C4-2B (cell line): ENCODE measurements around the gene APH1B.

ENCODE experiments used
- H3K27ac ChIP-seq: fragments of 450-650 bp; 2 replicates; pipeline ENCODE4 v1.5.1; 2017
- ZFX ChIP-seq: fragments of 450-650 bp; IDR thresholded peaks from 2 replicates; pipeline ENCODE4 v1.6.1; 2017
- TF ChIP-seq, protein P1 (sequence below): fragments of 450-650 bp; conservative IDR thresholded peaks from 2 replicates; pipeline ENCODE4 v1.5.1; 2017; ENCODE audit warnings: mild to moderate bottlenecking

APH1B gene

GRCh38 chr15:63288342-63288741 is 10.9 kb downstream of the APH1B start:
- H3K27ac ChIP-seq: no peak overlapping the region
- TF ChIP-seq ZFX: no peak
- TF ChIP-seq, protein P1, sequence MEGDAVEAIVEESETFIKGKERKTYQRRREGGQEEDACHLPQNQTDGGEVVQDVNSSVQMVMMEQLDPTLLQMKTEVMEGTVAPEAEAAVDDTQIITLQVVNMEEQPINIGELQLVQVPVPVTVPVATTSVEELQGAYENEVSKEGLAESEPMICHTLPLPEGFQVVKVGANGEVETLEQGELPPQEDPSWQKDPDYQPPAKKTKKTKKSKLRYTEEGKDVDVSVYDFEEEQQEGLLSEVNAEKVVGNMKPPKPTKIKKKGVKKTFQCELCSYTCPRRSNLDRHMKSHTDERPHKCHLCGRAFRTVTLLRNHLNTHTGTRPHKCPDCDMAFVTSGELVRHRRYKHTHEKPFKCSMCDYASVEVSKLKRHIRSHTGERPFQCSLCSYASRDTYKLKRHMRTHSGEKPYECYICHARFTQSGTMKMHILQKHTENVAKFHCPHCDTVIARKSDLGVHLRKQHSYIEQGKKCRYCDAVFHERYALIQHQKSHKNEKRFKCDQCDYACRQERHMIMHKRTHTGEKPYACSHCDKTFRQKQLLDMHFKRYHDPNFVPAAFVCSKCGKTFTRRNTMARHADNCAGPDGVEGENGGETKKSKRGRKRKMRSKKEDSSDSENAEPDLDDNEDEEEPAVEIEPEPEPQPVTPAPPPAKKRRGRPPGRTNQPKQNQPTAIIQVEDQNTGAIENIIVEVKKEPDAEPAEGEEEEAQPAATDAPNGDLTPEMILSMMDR: no peak

GRCh38 chr15:63288778-63289378 is 11.5 kb downstream of the APH1B start:
- TF ChIP-seq ZFX: no peak
- TF ChIP-seq, protein P1: peak; percentile 90
- no peak overlapping the region for H3K27ac ChIP-seq

DNA sequence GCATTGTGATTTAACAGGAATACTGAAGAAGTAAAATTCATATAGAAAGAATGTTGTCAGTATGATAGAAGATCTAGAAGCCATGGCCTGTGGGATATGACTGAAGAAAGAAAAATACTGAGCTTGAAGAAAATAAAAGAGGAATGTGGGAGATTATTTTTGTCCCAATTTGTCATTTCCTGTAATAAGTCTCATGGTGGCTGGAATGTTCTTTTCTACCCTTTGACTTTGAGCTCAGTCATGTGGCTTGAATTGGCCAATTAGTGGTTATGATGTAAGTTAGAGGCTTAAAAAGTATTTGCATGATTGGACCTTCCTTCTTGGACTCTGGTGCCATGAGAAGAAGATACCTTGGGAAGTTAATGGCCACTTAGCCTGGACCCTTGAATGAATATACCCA is 14.1 kb downstream of the APH1B start:
- TF ChIP-seq, protein P1: no peak
- no peak for TF ChIP-seq ZFX

DNA sequence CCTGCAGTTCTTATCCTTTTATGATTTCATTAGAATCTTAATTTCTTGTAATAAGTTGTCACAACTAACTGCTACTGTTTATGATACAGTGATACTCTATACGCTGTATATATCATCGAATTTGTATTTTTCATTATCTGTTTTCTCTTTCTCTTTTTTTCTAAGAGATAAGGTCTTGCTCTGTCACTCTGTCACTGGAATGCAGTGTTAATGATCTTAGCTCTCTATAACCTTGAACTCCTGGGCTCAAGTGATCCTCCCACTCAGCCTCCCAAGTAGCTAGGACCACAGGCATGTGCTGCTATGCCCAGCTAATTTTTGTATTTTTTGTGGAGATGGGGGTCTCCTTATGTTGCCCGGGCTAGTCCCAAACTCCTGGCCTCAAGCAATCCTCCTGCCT is 14.8 kb downstream of the APH1B start:
- TF ChIP-seq, protein P1: no peak
- no peak for TF ChIP-seq ZFX
- no peak overlapping the region for H3K27ac ChIP-seq

More for the DNA sequence above, 14.1 kb downstream of the APH1B start:
- no peak overlapping the region for H3K27ac ChIP-seq

- H3K27ac ChIP-seq: no peak overlapping the region
- TF ChIP-seq, protein P1: no peak
- TF ChIP-seq ZFX: no peak
Measured at GRCh38 chr15:63292771-63293170, 15.4 kb downstream of the APH1B start.

DNA sequence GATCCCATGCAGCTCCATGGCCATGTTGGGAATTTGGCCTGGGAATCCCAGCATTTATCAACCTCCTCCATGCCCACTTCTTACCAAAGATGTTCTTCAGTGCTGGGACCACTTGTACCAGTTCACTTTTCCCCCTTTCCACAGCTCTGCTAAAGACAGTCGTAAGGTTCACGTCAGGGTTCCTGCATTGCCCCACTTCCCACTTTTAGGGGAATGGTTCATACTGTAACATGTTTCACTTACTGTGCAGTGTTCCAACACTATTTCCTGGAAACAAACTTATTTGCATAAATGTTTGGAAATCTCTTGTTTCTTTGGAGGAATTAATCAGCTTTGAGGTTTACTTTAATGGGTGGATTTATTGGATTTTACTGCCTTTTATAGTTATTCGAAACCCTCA is 17.0 kb downstream of the APH1B start:
- no peak overlapping the region for H3K27ac ChIP-seq
- TF ChIP-seq, protein P1: no peak
- TF ChIP-seq ZFX: no peak

- H3K27ac ChIP-seq: no peak overlapping the region
- no peak for TF ChIP-seq ZFX
- TF ChIP-seq, protein P1: no peak
Measured at GRCh38 chr15:63295341-63295740, 17.9 kb downstream of the APH1B start.
